ENCODE results near the gene TMEM87A.

Gene TMEM87A

DNA sequence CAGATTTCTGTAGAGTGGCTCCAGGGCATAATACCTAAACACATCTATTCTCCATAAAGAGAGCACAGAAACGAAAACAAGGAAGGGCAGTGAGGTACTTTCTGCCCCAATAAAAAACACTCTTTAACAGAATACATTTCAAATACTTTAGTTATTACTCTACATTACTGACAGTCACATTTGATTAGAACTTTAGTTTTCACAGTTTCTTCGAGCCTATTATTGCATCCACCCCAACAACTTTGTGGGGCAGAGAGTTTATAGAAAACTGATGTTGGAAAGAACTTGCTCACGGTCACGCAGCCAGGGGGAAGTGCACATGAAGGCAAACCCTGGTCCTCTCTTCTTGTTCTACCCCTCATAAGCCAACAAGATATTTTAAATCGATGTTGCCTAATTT is 74.1 kb downstream of the TMEM87A start:
- no peak overlapping the region for H3K4me3 ChIP-seq (ENCODE audit: low read depth, low read length)
- DNase-seq (ENCODE audit: low read depth): no peak
- TF ChIP-seq MYC (IDR thresholded peaks at IDR 0.05; ENCODE audit: low read depth, low read length) (no peak), POLR2A (IDR thresholded peaks at IDR 0.05; ENCODE audit: extremely low read depth, insufficient read length) (no peak)
- TF ChIP-seq, protein P1, sequence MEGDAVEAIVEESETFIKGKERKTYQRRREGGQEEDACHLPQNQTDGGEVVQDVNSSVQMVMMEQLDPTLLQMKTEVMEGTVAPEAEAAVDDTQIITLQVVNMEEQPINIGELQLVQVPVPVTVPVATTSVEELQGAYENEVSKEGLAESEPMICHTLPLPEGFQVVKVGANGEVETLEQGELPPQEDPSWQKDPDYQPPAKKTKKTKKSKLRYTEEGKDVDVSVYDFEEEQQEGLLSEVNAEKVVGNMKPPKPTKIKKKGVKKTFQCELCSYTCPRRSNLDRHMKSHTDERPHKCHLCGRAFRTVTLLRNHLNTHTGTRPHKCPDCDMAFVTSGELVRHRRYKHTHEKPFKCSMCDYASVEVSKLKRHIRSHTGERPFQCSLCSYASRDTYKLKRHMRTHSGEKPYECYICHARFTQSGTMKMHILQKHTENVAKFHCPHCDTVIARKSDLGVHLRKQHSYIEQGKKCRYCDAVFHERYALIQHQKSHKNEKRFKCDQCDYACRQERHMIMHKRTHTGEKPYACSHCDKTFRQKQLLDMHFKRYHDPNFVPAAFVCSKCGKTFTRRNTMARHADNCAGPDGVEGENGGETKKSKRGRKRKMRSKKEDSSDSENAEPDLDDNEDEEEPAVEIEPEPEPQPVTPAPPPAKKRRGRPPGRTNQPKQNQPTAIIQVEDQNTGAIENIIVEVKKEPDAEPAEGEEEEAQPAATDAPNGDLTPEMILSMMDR (IDR thresholded peaks at IDR 0.05; ENCODE audit: low read depth, low read length): no peak
- TF ChIP-seq, protein P2, sequence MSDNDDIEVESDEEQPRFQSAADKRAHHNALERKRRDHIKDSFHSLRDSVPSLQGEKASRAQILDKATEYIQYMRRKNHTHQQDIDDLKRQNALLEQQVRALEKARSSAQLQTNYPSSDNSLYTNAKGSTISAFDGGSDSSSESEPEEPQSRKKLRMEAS (IDR thresholded peaks at IDR 0.05; ENCODE audit: low read depth, low read length): no peak

DNA sequence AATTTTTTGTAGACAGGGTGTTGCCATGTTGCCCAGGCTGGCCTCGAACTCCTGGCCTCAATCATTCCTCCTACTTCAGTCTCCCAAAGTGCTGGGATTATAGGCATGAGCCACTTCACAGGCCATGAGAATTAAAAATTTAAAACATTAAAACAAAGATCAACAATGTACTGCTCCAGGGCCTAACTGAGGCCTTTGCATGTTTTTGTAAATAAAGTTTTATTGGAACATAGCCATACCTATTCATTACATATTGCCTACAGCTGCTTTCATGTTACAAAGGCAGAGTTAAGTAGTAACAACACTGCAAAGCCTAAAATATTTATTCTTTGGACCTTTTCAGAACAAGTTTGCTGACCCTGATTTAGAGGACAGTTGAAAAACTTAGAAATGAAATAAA is 74.7 kb downstream of the TMEM87A start:
- no peak for DNase-seq (ENCODE audit: low read depth)
- TF ChIP-seq, protein P2 (IDR thresholded peaks at IDR 0.05; ENCODE audit: low read depth, low read length): no peak
- TF ChIP-seq, protein P1 (IDR thresholded peaks at IDR 0.05; ENCODE audit: low read depth, low read length): no peak
- H3K4me3 ChIP-seq (ENCODE audit: low read depth, low read length): no peak overlapping the region

DNA sequence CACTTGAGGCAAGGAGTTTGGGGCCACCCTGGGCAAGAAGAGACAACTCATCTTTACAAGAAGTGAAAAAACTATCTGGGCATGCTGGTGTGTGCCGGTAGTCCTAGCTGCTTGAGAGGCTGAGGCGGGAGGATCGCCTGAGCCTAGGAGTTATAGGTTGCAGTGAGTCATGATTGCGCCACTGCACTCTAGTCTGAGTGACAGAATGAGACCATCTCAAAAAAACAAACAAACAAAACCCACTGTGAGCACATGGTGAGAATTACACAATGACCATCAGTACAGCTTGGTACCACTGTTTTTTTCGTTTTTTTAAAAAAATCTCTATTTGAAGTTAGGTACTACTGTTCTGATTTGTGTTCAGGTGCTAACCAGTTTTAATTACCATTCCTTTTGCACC is 78.7 kb downstream of the TMEM87A start:
- DNase-seq (ENCODE audit: low read depth): peak; percentile 93
- TF ChIP-seq POLR2A (IDR thresholded peaks at IDR 0.05; ENCODE audit: extremely low read depth, insufficient read length) (no peak), MYC (IDR thresholded peaks at IDR 0.05; ENCODE audit: low read depth, low read length) (peak; percentile 96)
- TF ChIP-seq, protein P2 (IDR thresholded peaks at IDR 0.05; ENCODE audit: low read depth, low read length): peak; percentile 91
- TF ChIP-seq, protein P1 (IDR thresholded peaks at IDR 0.05; ENCODE audit: low read depth, low read length): no peak
- H3K4me3 ChIP-seq (ENCODE audit: low read depth, low read length): no peak overlapping the region

DNA sequence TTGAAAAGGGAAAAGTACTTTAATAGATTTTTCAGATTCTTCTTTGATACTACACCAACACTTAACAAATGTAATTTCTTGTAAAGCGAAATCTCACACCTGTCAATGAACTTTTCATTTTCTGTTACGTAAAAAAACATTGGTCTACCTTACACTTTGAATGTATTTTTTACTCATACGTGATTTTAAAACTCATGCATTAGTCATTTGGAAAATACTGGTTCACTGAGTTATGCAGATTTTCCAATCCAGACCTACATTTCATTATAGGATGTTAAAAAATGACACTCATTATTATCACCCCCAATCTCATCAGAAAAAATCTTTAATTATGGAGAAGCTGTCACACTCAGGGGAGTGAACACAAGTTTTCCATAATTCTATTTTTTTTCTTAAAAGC is 79.8 kb downstream of the TMEM87A start:
- no peak for DNase-seq (ENCODE audit: low read depth)
- no peak overlapping the region for H3K4me3 ChIP-seq (ENCODE audit: low read depth, low read length)
- TF ChIP-seq MYC (IDR thresholded peaks at IDR 0.05; ENCODE audit: low read depth, low read length): no peak
- TF ChIP-seq POLR2A (IDR thresholded peaks at IDR 0.05; ENCODE audit: extremely low read depth, insufficient read length): no peak
- TF ChIP-seq, protein P2 (IDR thresholded peaks at IDR 0.05; ENCODE audit: low read depth, low read length): no peak

DNA sequence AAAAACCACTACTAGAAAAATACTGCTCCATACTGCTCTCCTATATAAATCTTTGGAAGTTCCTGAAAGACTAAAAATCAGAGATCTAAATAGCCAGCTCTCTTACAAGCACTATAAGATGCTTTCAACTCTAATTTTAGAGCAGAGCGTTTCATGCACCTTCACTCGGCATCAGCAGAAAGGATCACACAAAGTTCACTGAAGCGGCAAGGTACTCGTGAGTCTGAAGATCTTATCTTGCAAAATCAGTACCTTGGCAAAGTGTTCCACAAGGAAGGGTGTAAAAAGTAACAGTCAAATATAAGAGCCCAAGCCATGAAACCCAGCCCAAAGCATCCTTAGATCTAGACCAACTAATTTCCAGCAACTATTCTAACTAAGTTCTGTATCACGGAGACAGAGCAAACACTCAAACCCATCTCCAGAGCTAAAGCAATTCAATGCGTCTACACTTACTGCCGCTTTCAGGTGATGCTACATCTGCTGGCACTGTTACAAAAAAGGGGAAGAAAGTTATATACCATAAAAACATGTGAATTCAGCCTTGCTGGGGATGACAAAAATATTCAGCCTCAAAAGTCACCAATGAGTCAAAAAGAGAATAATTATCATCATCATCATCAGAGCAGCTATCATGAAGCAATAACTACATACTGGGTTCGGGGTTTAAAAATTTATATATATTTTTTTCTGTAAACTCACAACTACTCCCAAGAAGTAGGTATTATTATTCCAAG is 81.5 kb downstream of the TMEM87A start:
- no peak for DNase-seq (ENCODE audit: low read depth)
- TF ChIP-seq POLR2A (IDR thresholded peaks at IDR 0.05; ENCODE audit: extremely low read depth, insufficient read length) (no peak), MYC (IDR thresholded peaks at IDR 0.05; ENCODE audit: low read depth, low read length) (no peak)
- TF ChIP-seq, protein P2 (IDR thresholded peaks at IDR 0.05; ENCODE audit: low read depth, low read length): no peak
- TF ChIP-seq, protein P1 (IDR thresholded peaks at IDR 0.05; ENCODE audit: low read depth, low read length): no peak
- H3K4me3 ChIP-seq (ENCODE audit: low read depth, low read length): no peak overlapping the region

DNA sequence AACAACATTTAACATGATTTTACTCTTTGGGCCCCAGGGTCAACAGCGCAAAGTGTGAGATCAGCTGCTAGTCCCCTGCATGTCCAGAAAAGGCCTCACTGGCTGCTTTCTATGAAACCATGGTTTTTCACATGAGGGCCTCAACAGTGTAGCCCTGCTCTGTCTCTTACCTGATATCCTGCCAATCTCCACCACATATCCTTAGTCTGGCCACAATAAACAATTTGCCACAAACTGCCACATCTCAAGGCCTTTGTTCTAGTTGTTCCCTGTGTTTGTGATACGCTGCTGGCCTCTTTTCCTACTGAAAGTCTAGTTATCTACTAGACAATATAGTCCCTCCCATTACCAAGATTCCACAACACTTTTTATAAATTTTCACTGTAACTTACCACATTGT is 82.9 kb downstream of the TMEM87A start:
- H3K4me3 ChIP-seq (ENCODE audit: low read depth, low read length): no peak overlapping the region
- TF ChIP-seq, protein P2 (IDR thresholded peaks at IDR 0.05; ENCODE audit: low read depth, low read length): no peak
- no peak for TF ChIP-seq MYC (IDR thresholded peaks at IDR 0.05; ENCODE audit: low read depth, low read length)
- TF ChIP-seq, protein P1 (IDR thresholded peaks at IDR 0.05; ENCODE audit: low read depth, low read length): no peak
- TF ChIP-seq POLR2A (IDR thresholded peaks at IDR 0.05; ENCODE audit: extremely low read depth, insufficient read length): no peak
- DNase-seq (ENCODE audit: low read depth): no peak

All from NB4 (cell line).